Measurements from ENCODE around the gene ARRB2. TPM values are rescaled to one million over a fixed set of nuclear protein-coding genes. Genes with fewer than 3 reads are reported as not detected.
"Not testable (repeated sequence)": the region's sequence is repeated elsewhere in the genome, so short reads cannot be mapped to it uniquely, and the experiment has no call there.

ARRB2 gene
- total RNA-seq, 1 experiment from 2014 or later = 12.6 TPM

- no peak for DNase-seq (ENCODE audit: low read depth)
These were observed 9.3 kb upstream of the ARRB2 start for GRCh38 chr17:4701116-4701515.

GRCh38 chr17:4703330-4703691 lies 7.1 kb upstream of the ARRB2 start:
- DNase-seq (ENCODE audit: low read depth) = no peak

DNA sequence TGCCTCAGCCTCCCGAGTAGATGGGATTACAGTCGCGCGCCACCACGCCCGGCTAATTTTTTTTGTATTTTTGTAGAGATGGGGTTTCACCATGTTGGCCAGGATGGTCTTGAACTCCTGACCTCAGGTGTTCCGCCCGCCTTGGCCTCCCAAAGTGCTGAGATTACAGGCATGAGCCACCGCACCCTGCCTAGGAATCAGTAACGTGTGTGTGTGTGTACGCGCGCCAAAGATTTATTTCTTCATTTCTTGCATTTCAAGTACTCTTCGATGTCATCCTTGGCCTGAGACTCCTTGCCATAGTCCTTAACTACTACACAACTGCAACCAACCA lies 5.9 kb upstream of the ARRB2 start:
- not testable (repeated sequence) for DNase-seq (ENCODE audit: low read depth)

GRCh38 chr17:4704991-4705390 lies 5.4 kb upstream of the ARRB2 start:
- DNase-seq (ENCODE audit: low read depth) = no peak

DNA sequence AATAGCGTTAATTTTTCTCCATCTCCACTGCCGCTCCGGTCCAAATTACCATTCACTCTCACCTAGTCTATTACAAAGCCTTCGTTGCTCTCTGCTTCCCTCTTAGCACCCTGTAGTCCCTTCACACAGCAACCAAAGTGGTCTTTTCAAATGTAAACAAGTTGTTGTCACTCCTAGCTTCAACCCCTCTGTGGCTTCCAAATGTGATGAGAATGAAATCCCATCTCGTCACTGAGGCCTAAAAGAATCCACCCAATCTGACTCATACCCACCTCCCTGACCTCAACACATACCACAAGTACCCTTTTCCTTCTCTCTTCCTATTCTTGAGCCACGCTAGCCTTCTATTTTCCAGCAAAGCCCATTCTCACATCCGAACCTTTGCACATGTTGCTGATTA lies 4.3 kb upstream of the ARRB2 start:
- DNase-seq (ENCODE audit: low read depth) = peak; percentile 64

DNA sequence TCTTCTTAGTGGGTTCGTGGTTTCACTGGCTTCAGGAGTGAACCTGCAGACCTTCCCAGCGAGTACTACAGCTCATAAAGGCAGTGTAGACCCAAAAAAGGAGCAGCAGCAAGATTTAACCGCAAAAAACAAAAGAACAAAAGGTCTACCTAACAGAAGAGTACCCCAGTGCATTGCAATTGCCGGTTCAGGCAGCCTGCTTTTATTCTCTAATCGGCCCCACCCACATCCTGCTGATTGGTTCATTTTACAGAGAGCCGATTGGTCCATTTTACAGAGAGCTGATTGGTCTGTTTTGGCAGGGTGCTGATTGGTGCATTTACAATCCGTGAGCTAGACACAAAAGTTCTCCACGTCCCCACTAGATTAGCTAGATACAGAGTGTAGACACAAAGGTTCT lies 2.0 kb upstream of the ARRB2 start:
- DNase-seq (ENCODE audit: low read depth) = no peak

- no peak for DNase-seq (ENCODE audit: low read depth)
These were observed 532 bp downstream of the ARRB2 start for GRCh38 chr17:4710693-4711634.

DNA sequence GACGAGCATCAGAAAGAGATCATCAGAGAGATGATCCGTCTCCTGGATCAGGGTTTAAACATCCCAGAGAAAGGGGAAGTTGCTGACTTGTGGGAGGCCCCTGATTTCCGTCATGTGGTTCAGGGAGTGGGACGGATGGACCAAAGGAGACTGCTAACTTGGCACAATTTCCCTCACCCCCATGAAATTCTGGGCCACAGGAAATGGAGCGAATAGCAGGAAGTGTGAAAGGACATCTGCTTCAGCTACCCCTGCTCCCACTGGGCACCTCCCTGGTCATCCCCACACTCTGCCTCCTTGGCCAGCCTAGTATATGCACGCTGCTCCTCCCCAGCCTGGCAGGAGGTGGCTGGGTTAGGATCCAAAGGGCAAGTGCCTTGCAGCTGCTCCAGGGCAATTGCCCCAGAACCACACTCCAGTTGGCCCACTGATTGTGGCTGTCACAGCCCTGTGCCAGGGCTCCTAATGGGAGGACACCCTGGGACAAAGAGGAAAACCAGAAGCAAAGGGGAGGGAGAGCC lies 1.3 kb downstream of the ARRB2 start:
- DNase-seq (ENCODE audit: low read depth) = no peak

GRCh38 chr17:4712526-4712925 lies 2.1 kb downstream of the ARRB2 start:
- DNase-seq (ENCODE audit: low read depth) = no peak

DNA sequence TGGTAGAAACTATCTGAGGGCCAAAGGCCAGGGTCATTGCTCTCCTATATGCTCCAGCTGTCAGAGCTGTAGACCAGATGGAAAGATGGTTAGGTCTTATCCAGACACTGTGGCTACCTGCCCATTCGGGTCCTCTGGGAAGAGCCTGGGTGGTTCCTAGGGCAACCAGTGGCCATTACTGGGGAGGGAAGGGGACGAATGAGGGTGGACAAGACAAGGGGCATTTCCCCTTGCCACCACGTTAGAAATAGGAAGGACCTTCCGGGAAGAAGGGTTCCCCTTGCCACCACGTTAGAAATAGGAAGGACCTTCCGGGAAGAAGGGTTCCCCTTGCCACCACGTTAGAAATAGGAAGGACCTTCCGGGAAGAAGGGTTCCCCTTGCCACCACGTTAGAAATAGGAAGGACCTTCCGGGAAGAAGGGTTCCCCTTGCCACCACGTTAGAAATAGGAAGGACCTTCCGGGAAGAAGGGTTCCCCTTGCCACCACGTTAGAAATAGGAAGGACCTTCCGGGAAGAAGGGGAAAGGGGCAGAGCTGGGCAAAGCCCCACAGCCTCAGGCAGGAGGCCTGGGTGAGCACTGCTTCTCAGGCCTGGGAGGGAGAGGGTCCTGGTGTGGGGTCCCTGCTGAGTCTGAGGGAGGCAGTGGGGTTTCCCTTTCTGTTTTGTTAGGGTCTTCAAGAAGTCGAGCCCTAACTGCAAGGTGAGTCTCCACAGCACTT lies 4.1 kb downstream of the ARRB2 start:
- not testable (repeated sequence) for DNase-seq (ENCODE audit: low read depth)

GRCh38 chr17:4715063-4715744 lies 4.8 kb downstream of the ARRB2 start:
- DNase-seq (ENCODE audit: low read depth) = no peak

- DNase-seq (ENCODE audit: low read depth) = no peak
These were observed 5.6 kb downstream of the ARRB2 start for GRCh38 chr17:4716081-4716480.

DNA sequence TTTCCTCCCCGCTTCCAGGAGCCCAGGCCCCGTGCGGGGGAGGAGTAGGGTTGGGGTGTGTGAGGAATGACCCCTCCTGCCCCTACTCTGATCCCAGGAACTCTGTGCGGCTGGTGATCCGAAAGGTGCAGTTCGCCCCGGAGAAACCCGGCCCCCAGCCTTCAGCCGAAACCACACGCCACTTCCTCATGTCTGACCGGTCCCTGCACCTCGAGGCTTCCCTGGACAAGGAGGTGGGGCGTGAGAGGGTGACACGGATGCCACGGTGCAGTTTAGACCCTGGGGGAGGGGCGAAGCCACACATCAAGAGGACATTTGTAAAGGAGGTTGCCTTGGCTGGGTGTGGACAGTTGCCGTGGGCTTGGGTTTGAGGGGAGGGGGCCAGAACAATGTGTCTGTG lies 7.4 kb downstream of the ARRB2 start:
- DNase-seq (ENCODE audit: low read depth) = no peak

GRCh38 chr17:4718276-4718675 lies 7.8 kb downstream of the ARRB2 start:
- no peak for DNase-seq (ENCODE audit: low read depth)

GRCh38 chr17:4719146-4719545 lies 8.7 kb downstream of the ARRB2 start:
- no peak for DNase-seq (ENCODE audit: low read depth)

DNA sequence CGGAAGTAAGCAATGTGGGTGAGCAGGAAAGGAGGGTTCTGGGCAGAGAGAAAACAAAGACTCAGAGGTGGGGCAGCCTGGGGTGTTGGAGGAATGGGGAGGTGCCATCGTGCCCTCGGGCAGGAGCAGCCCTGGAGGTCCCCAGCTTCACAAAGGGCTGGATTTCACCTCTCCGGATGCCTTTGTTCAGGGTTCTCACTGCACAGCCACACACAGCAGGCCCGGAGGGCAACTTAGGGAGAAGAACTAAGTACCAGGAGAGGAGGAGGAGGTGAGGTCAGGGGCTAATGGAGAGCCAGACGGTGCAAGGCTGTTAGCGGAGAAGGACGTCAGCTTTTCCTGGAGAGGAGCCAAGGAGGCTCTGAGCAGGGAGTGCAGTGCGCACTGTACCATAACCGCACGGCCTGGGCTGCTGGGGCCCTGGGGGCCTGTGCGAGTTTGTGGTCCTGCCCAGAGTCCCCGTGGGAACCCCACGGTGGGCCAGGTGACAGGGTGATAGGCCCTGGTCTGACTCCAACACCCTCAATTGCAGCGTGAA lies 9.3 kb downstream of the ARRB2 start:
- no peak for DNase-seq (ENCODE audit: low read depth)

DNA sequence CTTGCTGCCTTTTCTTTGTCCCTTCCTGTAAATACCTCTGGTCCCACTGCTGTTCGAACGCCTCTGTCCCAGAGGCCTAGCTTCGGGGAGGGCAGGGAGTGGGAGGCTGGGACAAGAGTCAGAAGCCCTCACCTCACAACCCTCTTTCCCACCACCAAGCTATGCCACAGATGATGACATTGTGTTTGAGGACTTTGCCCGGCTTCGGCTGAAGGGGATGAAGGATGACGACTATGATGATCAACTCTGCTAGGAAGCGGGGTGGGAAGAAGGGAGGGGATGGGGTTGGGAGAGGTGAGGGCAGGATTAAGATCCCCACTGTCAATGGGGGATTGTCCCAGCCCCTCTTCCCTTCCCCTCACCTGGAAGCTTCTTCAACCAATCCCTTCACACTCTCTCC lies 10.4 kb downstream of the ARRB2 start:
- DNase-seq (ENCODE audit: low read depth) = no peak

- DNase-seq (ENCODE audit: low read depth) = peak; percentile 61
These were observed 11.0 kb downstream of the ARRB2 start for GRCh38 chr17:4721203-4722135.

DNA sequence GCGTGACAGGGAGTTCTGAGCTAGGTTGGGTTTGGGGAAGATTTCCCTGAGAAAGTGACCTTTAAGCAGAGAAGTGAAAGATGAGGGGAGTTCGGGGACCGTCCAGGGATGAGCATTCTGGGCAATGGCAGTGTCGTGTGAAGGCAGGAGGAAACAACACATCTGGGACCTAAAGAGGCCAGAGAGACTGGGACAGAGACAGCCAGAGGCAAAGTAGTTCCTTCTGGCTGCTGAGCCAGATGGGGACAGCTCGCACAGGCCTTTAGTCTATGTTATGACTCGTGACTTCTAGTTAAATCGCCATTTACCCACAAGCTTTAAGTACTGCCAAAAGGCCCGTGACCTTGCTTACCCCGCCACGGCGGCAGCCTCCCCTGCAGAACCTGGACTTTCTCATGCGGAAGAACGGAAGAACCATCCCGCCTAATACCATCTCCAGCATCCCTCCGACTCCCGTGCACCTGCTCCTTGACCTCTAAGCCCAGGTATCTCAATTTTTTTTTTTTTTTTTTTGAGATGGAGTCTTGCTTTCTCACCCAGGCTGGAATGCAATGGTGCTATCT lies 12.3 kb downstream of the ARRB2 start:
- no peak for DNase-seq (ENCODE audit: low read depth)

- no peak for DNase-seq (ENCODE audit: low read depth)
These were observed 14.2 kb downstream of the ARRB2 start for GRCh38 chr17:4724650-4725049.
